ENCODE results near the gene TCF12.

TCF12 gene

GRCh38 chr15:57297630-57298029 is 379.2 kb downstream of the TCF12 start:
- no peak for DNase-seq (ENCODE audit: low read depth)

DNA sequence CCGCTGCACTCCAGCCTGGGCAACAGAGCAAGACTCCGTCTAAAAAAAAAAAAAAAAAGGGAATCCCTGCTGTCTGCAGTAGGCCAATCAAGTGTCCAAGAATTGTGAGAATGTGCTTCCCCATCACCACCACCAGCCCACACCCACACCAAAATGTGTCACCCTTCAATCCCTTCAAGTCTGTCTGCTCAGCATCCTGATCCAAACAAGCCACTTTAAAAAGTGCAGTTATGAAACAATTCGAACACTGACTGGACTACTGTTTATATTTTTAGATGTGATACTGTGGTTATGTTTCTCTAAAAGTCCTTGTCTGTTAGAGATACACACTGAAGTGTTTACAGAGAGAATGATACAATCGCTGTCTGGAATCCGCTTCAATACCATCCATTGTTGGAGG is 379.8 kb downstream of the TCF12 start:
- no peak for DNase-seq (ENCODE audit: low read depth)

DNA sequence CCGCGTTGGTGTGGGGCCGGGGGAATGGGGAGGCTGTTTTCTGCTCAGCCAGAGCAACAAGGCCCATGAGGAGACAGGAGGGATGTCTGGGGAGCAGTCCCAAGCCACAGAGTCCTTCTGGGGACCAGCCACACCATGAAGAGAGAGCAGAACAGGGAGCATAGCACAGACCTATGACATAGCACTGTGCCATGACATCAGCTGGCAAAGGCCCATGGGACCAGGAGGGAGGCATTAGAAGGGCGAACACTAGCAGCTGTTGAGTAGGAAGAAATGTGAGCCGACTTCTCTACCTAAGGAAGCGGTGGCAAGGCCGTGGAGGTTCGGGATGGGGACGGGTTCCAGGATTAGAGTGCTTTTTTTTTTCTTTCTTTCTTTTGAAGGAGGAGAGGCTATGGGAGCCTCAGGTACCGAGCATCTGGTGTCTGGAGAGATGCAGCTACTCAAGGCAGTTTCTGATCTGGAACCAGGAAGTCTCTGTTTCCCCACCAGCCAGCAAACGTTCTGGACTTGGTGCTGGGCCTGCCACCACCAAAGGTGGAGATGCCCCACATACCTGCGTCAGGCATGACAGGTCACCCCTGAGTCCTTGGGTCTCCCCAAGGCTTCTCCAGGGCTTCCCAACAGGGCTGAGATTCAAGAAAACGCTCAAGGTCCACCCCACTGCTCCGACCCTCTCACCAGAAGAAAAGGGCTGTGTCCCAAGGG is 380.6 kb downstream of the TCF12 start:
- DNase-seq (ENCODE audit: low read depth): no peak

DNA sequence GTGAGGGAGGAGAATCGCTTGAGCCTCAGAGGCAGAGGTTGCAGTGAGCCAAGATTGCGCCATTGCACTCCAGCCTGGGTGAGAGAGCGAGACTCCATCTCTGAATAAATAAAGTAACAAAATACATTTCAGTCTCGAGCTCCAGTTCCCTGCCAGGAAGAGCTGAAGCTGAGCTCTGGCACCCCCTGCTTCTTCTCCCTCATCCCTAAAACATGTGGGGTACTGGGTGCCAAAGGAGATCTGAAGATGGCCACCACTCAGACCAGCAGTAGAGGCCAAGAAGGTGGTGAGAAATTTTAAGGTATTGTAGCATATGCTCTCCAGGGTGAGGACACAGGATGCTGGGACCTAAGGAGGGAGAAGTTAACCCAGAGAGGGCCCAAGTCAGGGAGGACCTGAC is 382.9 kb downstream of the TCF12 start:
- no peak for DNase-seq (ENCODE audit: low read depth)

GRCh38 chr15:57302640-57303257 is 384.3 kb downstream of the TCF12 start:
- DNase-seq (ENCODE audit: low read depth): no peak

GRCh38 chr15:57305009-57305408 is 386.6 kb downstream of the TCF12 start:
- DNase-seq (ENCODE audit: low read depth): no peak

DNA sequence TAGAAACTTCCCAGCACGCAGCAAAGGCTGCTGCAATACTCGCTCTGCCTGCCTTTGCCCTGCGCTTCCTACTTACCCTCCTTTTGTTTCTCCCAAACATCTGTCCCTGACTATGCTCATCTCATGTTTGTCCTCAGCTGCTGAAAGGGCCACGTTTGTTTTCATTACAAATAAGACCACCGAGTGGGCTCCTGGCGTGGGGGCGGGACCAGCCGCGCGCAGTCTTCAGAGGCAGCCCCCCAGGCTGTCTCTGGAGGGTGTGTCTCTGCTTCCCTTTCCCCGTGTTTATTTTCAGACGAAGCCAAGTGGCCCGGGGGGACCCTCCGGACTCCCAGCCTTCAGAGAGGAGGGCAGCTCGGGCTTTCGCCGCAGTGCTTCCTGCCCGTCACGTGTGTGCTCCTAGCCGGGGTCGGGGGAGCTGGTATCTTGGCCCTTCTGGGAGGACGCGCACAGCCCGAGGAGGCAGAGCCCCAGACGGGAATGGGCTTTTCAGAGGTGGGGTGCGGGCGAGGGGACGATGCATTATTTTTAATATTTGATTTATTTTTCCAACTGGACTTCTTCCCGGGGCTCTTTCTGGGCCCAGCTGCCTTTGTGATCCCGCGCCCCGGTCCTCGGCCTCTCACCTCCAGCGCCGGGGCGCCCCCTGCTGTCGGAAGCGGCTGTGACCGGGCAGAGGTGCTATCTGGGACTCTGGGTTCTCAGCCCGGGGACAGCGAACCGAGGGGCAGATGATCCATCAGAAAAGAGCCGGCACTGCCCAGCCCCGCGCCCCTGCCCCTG is 387.9 kb downstream of the TCF12 start:
- DNase-seq (ENCODE audit: low read depth): peak; percentile 41

GRCh38 chr15:57306944-57307411 is 388.5 kb downstream of the TCF12 start:
- DNase-seq (ENCODE audit: low read depth): no peak

DNA sequence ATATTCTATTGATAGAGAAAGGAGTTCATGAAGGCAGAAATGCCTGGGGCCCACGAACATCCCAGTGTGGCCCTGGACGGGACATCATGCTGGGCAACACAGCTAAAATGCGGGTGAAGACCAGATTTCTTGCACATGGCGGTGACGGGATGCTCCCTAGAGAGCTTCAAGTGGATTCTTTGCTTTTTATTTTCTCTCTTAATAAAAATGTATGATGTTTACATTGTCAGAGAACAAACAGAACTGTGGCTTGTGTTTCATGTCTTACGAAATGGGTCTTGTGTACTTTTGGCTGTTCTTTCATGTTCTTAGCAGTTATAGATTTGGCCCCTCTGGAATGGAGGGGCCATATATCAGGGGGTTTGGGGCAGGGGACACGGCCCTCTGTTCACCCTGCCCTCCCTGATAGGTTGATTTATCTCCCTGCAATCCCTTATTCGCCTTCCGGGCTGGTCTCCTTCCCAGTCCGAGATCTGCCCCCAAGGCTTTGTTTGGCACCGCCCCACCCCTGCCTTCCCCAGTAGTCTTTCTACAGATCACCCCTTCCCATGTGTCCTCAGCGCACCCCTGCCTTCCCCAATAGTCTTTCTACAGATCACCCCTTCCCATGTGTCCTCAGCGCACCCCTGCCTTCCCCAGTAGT is 389.2 kb downstream of the TCF12 start:
- DNase-seq (ENCODE audit: low read depth): no peak

- no peak for DNase-seq (ENCODE audit: low read depth)
Measured at GRCh38 chr15:57308170-57308545, 389.7 kb downstream of the TCF12 start.

- DNase-seq (ENCODE audit: low read depth): no peak
Measured at GRCh38 chr15:57309856-57310760, 391.7 kb downstream of the TCF12 start.

- DNase-seq (ENCODE audit: low read depth): no peak
Measured at GRCh38 chr15:57310876-57311275, 392.4 kb downstream of the TCF12 start.

- DNase-seq (ENCODE audit: low read depth): no peak
Measured at GRCh38 chr15:57312006-57312317, 393.5 kb downstream of the TCF12 start.

GRCh38 chr15:57312318-57313133 is 394.1 kb downstream of the TCF12 start:
- DNase-seq (ENCODE audit: low read depth): no peak

- DNase-seq (ENCODE audit: low read depth): no peak
Measured at GRCh38 chr15:57313134-57313483, 394.7 kb downstream of the TCF12 start.

- no peak for DNase-seq (ENCODE audit: low read depth)
Measured at GRCh38 chr15:57314221-57314620, 395.8 kb downstream of the TCF12 start.

GRCh38 chr15:57316451-57316850 is 398.0 kb downstream of the TCF12 start:
- DNase-seq (ENCODE audit: low read depth): no peak

GRCh38 chr15:57319226-57319918 is 400.9 kb downstream of the TCF12 start:
- no peak for DNase-seq (ENCODE audit: low read depth)

DNA sequence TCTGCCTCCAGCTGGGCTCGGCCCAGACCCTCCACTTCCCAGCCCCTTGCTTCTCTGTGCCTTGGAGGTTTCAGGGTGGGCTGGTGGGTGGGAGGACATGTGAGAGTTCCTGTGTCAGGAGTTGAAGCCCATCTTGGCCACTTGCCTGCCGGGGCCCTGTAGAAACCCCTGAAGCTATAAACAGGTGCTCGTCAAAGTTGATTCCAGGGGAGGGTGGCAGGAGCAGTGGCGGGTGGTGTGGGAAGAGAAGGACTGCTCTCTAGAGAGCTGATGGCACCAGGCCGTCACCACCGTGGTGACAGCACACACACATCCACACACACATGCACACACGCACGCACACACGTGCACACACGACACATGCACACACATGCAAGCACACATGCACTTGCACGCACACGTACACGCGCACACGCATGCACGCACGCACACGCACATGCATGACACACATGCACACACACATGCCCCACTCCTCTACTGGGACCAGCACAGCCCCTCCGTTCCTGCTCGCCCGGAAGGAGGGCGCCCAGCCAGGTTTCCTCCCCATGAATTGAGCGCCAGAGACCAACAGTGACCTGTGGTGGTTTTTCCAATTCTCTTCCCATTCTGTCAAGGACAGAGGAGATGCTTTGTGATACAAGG is 401.6 kb downstream of the TCF12 start:
- no peak for DNase-seq (ENCODE audit: low read depth)

Measured in GM04504 (cell line).